ENCODE data around the gene MRS2.

DNA sequence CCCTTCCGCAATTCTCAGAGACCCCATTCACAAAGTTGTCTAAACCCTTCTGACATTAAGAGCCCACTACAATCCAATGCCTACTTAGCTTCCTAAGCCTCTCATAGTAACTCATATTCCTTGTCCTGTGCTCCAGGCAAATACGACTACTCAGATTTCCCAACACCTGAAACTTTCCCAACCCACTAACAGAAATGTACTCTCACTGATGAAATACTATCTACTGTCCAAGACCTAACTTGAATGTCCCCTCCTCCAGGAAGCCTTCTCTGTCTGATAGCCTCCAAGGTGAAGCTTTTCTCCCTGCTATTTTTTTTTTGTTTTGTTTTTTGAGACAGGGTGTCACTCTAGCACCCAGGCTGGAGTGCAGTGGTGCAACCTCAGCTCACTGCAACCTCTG is 56.2 kb downstream of the MRS2 start:
- TF ChIP-seq, protein P1, sequence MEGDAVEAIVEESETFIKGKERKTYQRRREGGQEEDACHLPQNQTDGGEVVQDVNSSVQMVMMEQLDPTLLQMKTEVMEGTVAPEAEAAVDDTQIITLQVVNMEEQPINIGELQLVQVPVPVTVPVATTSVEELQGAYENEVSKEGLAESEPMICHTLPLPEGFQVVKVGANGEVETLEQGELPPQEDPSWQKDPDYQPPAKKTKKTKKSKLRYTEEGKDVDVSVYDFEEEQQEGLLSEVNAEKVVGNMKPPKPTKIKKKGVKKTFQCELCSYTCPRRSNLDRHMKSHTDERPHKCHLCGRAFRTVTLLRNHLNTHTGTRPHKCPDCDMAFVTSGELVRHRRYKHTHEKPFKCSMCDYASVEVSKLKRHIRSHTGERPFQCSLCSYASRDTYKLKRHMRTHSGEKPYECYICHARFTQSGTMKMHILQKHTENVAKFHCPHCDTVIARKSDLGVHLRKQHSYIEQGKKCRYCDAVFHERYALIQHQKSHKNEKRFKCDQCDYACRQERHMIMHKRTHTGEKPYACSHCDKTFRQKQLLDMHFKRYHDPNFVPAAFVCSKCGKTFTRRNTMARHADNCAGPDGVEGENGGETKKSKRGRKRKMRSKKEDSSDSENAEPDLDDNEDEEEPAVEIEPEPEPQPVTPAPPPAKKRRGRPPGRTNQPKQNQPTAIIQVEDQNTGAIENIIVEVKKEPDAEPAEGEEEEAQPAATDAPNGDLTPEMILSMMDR (IDR thresholded peaks at IDR 0.05) = no peak
- TF ChIP-seq POLR2A (IDR thresholded peaks at IDR 0.05) = no peak
